COR-L47 (cell line): ENCODE data around the gene WFDC5.
A peak's percentile ranks its signal among the peaks of the same experiment; 100 is the strongest.

Source experiments
- DNase-seq: peaks from one replicate; lab custom pipeline; 2025; lab: John Stamatoyannopoulos, UW

The WFDC5 gene

GRCh38 chr20:45087814-45088213 is 27.2 kb downstream of the WFDC5 start:
- no peak for DNase-seq

- DNase-seq, result no peak
Measured at GRCh38 chr20:45087097-45087790, 27.7 kb downstream of the WFDC5 start.

GRCh38 chr20:45085867-45086266 is 29.1 kb downstream of the WFDC5 start:
- no peak for DNase-seq

- no peak for DNase-seq
Measured at GRCh38 chr20:45085289-45085688, 29.7 kb downstream of the WFDC5 start.

GRCh38 chr20:45083127-45083526 is 31.8 kb downstream of the WFDC5 start:
- DNase-seq, result no peak

- DNase-seq, result no peak
Measured at GRCh38 chr20:45082468-45082867, 32.5 kb downstream of the WFDC5 start.

- DNase-seq, result no peak
Measured at GRCh38 chr20:45080867-45081624, 33.9 kb downstream of the WFDC5 start.

- DNase-seq, result no peak
Measured at GRCh38 chr20:45077559-45077958, 37.4 kb downstream of the WFDC5 start.

- DNase-seq, result no peak
Measured at GRCh38 chr20:45073221-45073620, 41.8 kb downstream of the WFDC5 start.

GRCh38 chr20:45072066-45072465 is 42.9 kb downstream of the WFDC5 start:
- no peak for DNase-seq

- DNase-seq, result no peak
Measured at GRCh38 chr20:45070932-45071632, 43.9 kb downstream of the WFDC5 start.

GRCh38 chr20:45069261-45069660 is 45.7 kb downstream of the WFDC5 start:
- no peak for DNase-seq

GRCh38 chr20:45067558-45067957 is 47.4 kb downstream of the WFDC5 start:
- DNase-seq, result no peak

- DNase-seq, result no peak
Measured at GRCh38 chr20:45067087-45067486, 47.9 kb downstream of the WFDC5 start.

GRCh38 chr20:45066372-45066771 is 48.6 kb downstream of the WFDC5 start:
- DNase-seq, result no peak

GRCh38 chr20:45064812-45065211 is 50.2 kb downstream of the WFDC5 start:
- no peak for DNase-seq

GRCh38 chr20:45063107-45063506 is 51.9 kb downstream of the WFDC5 start:
- peak; percentile 7 for DNase-seq

- no peak for DNase-seq
Measured at GRCh38 chr20:45061244-45061643, 53.7 kb downstream of the WFDC5 start.

- no peak for DNase-seq
Measured at GRCh38 chr20:45060294-45060693, 54.7 kb downstream of the WFDC5 start.
